Mucosa of descending colon (tissue), 3 donors: ENCODE data around the gene INTU. TPM values are rescaled to one million over a fixed set of nuclear protein-coding genes. Genes with fewer than 3 reads are reported as not detected.

Experiments used
- ATAC-seq: fragments of 200-7000 bp; cut with Tn5 transposase; one replicate; pipeline ENCODE4 v1.9.1; 2020; ENCODE audit warnings: mild to moderate bottlenecking, moderate library complexity
- DNase-seq, 3 donors: peaks; one replicate each; pipeline ENCODE4 v3.0.0-alpha.2; 2020
- H3K36me3 ChIP-seq: fragments of 200-600 bp; one replicate; pipeline ENCODE4 v1.8.0; 2021; ENCODE audit warnings: low read depth, mild to moderate bottlenecking
- H3K4me1 ChIP-seq: fragments of 200-600 bp; one replicate; pipeline ENCODE4 v1.8.0; 2021; ENCODE audit warnings: low read depth, mild to moderate bottlenecking
- H3K4me3 ChIP-seq: fragments of 200-600 bp; one replicate; pipeline ENCODE4 v1.8.0; 2021; ENCODE audit warnings: mild to moderate bottlenecking
- H3K9me3 ChIP-seq: fragments of 200-600 bp; one replicate; pipeline ENCODE4 v1.8.0; 2021; ENCODE audit warnings: mild to moderate bottlenecking
- intact Hi-C, 2 donors: fragments of 100-400 bp; cut with DNase I in 1 of 2; cut with micrococcal nuclease in 1 of 2; formaldehyde crosslinking; loops; one replicate each; pipeline versions ENCODE4 v1.11.0 to v1.11.1; 2022; cut with DNase I, micrococcal nuclease
- total RNA-seq, 3 donors: library from RNA; stranded (reverse); fragmentation: NEBNext Ultra II Directional in 2 of 3; extraction: Animal tissue kit (Norgen Biotek cat#: 25700) in 2 of 3; gene quantifications; one replicate each; pipeline versions ENCODE4 v1.2.1 to v1.2.4, GENCODE V29; 2021 to 2023
- TF ChIP-seq, protein P1 (sequence below): fragments of 200-600 bp; IDR thresholded peaks from one replicate; pipeline ENCODE4 v1.8.0; 2022; ENCODE audit warnings: antibody characterized with exemption, mild to moderate bottlenecking
- donor health status: DM: no; HTN: no; CAD: no; lungs with moderate emphysema.
- donor health status: DM: no; HTN: no; CAD: no.
- donor health status: DM: no; HTN: yes; CAD: no.

INTU gene
- total RNA-seq, 3 donors from 2014 or later, result 4.2 to 8.2 (median 5.8) TPM

DNA sequence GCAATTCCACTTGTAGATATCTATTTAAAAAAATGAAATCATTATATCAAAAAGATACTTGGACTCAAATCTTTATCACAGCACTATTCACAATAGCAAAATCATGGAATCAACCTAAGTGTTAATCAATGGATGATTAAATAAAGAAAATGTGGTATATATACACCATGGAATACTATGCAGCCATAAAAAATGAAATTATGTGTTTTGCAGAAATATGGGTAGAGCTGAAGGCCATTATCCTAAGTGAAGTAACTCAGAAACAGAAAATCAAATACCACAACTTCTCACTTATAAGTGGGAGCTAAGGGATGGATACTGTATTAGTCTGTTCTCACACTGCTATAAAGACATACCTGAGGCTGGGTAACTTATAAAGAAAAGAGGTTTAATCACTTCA, 14.3 kb upstream of the INTU start:
- no peak for ATAC-seq
- intact Hi-C loops, result no loop called here
- H3K36me3 ChIP-seq, result no peaks in the 10 kb centered on the region
- DNase-seq, result no peak
- H3K4me3 ChIP-seq, result no peak overlapping the region
- TF ChIP-seq, protein P1, sequence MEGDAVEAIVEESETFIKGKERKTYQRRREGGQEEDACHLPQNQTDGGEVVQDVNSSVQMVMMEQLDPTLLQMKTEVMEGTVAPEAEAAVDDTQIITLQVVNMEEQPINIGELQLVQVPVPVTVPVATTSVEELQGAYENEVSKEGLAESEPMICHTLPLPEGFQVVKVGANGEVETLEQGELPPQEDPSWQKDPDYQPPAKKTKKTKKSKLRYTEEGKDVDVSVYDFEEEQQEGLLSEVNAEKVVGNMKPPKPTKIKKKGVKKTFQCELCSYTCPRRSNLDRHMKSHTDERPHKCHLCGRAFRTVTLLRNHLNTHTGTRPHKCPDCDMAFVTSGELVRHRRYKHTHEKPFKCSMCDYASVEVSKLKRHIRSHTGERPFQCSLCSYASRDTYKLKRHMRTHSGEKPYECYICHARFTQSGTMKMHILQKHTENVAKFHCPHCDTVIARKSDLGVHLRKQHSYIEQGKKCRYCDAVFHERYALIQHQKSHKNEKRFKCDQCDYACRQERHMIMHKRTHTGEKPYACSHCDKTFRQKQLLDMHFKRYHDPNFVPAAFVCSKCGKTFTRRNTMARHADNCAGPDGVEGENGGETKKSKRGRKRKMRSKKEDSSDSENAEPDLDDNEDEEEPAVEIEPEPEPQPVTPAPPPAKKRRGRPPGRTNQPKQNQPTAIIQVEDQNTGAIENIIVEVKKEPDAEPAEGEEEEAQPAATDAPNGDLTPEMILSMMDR, result no peak
- H3K9me3 ChIP-seq, result no peaks in the 10 kb centered on the region
- peaks cover 10% of the 10 kb centered on the region for H3K4me1 ChIP-seq

- Histone ChIP-seq H3K9me3 (no peaks in the 10 kb centered on the region), H3K4me1 (peaks cover 10% of the 10 kb centered on the region), H3K36me3 (no peaks in the 10 kb centered on the region), H3K4me3 (no peak overlapping the region)
- no peak for ATAC-seq
- intact Hi-C loops, result no loop called here
- DNase-seq, result no peak
- TF ChIP-seq, protein P1, result no peak
Observed at GRCh38 chr4:127622621-127622920, 10.2 kb upstream of the INTU start.

DNA sequence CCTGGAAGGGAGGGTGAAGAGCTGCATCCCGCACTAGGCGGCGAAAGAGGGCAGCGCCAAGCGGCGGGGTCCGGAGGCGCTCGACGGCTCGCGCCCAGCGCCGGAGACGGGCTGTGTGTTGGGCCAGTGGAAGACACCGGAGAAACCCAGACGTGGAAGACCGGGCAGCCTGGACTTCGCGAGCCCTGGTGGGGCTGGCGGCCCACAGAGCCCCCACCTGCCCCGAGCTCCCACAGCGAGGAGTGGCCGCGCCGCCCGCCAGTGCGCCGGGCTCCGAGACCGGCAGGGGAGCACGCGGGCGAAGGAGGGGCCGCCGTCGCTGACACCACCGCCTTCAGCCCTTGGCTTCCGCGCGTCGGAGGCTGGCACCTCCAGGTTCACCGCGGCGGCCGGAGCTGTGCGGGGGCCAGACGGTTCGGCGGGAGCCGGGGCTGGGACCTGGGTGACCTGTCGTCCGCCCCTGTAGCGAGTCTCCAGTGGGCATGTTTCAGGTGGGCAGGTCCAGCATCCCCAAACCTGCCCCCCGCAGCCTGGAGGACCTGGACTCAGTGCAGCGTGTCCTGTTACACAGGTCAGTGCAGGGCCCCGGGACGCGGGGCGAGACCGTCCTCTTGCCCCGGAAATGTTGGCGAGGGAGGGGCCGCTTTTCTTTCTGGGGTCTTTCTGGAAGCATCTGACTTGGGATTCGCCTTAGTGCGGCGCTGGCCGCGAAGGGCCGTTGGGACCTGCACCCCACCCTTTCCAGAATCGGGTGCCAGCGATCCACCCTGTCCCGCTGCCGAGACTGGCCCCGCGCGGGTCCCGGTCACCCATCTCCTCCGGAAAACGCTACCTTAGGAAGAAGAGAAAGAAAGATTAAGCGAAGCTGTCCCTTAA, 9.6 kb upstream of the INTU start:
- no peaks in the 10 kb centered on the region for H3K36me3 ChIP-seq
- peak; percentile 21 to 52 (median 51) for DNase-seq
- no peaks in the 10 kb centered on the region for H3K9me3 ChIP-seq
- intact Hi-C loops, result no loop called here
- ATAC-seq, result peak; percentile 82
- no peak overlapping the region for H3K4me3 ChIP-seq
- TF ChIP-seq, protein P1, result no peak
- H3K4me1 ChIP-seq, result peaks cover 10% of the 10 kb centered on the region

GRCh38 chr4:127623797-127624083, 9.0 kb upstream of the INTU start:
- no peaks in the 10 kb centered on the region for H3K36me3 ChIP-seq
- TF ChIP-seq, protein P1, result no peak
- H3K4me1 ChIP-seq, result peaks cover 10% of the 10 kb centered on the region
- DNase-seq (peak in 1 of 3 donors; percentile 5), ATAC-seq (no peak)
- H3K4me3 ChIP-seq, result no peak overlapping the region
- intact Hi-C loops, result no loop called here
- H3K9me3 ChIP-seq, result no peaks in the 10 kb centered on the region

DNA sequence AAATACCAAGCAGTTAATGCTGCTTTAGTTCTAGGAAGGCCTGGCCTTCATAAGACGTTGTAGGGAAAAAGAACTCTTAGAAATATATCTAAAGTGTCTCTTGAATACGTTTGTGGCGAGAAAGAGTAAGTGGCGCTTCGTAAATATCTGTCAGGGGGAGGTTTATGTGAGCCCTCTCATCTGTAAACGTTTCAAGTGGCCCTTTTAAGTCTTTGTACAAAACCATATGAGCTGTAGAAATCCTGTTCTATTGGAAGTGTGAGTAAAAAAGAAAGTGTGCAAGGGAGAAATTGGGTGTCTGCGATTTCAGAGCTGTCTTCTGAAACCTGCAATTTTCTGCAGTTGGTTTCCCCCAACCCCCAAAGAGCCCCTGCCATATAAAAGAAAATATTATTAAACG, 8.6 kb upstream of the INTU start:
- Histone ChIP-seq H3K36me3 (no peaks in the 10 kb centered on the region), H3K4me3 (no peak overlapping the region), H3K9me3 (no peaks in the 10 kb centered on the region), H3K4me1 (peaks cover 10% of the 10 kb centered on the region)
- DNase-seq (no peak), ATAC-seq (no peak)
- intact Hi-C loops, result no loop called here
- TF ChIP-seq, protein P1, result no peak

- TF ChIP-seq, protein P1, result no peak
- intact Hi-C loops, result no loop called here
- ATAC-seq (no peak), DNase-seq (no peak)
- H3K4me3 ChIP-seq, result no peak overlapping the region
- no peaks in the 10 kb centered on the region for H3K9me3 ChIP-seq
- H3K36me3 ChIP-seq, result no peaks in the 10 kb centered on the region
- H3K4me1 ChIP-seq, result no peaks in the 10 kb centered on the region
Observed at GRCh38 chr4:127629371-127629770, 3.4 kb upstream of the INTU start.
